ENCODE measurements around the gene TNFSF11. TPM values are rescaled to one million over a fixed set of nuclear protein-coding genes. Genes with fewer than 3 reads are reported as not detected.

Gene TNFSF11
- under 1 TPM; 0.30 to 0.76 (median 0.47) TPM for polyA plus RNA-seq (ENCODE audit: insufficient read length in 4 of 4)

- DNase-seq (ENCODE audit: low read depth in 4 of 4, low spot score in 3 of 4): no peak
Observed at GRCh38 chr13:42574011-42574410, at the start of gene TNFSF11. TNFSF11 (plus strand) TSS chr13:42574152; CDS start chr13:42574304, 152 bp downstream.

GRCh38 chr13:42524487-42525034 lies 49.4 kb upstream of the TNFSF11 start:
- DNase-seq (ENCODE audit: low read depth in 4 of 4, low spot score in 3 of 4): no peak

DNA sequence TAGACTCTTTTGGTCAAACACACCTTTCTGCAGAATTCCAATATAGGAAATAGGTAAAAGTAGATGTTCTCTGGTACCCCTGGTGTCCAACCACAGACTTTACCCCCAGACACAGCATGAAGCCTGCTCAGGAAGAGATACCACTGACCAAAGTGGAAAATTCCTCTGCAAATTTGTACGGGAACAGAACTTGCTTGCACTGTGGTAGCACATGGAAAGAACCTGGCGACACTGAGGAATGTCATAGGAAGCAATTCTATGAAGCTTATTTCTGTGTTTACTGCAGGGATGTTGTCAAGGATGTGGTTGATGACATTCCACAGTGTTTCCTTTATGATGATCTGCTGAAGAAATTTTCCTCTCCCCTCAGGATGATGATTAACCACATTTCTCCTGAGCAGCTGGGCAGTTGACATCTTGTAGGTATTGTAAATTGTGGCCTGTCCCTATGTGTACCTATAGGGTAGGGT lies 48.9 kb upstream of the TNFSF11 start:
- DNase-seq (ENCODE audit: low read depth in 4 of 4, low spot score in 3 of 4): no peak

DNA sequence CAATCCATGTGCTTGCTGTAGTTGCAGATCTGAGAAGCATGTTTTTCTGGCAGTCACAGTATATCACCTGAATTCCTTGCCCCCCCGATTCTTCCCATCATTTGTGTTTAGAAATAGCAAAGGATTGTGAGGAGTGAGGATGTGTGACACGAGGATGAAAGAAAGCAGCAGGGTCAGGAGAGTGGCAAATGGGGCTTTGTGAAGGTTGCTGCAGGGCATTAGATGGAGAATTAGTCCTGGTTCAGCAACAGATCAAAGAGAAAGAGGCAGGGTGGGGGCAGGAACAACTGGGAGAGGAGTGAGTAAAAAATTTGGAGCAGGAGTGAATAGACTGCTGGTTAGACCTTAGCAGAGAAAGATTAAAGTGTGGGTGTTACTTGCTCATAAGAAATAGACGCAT lies 47.7 kb upstream of the TNFSF11 start:
- DNase-seq (ENCODE audit: low read depth in 4 of 4, low spot score in 3 of 4): no peak

DNA sequence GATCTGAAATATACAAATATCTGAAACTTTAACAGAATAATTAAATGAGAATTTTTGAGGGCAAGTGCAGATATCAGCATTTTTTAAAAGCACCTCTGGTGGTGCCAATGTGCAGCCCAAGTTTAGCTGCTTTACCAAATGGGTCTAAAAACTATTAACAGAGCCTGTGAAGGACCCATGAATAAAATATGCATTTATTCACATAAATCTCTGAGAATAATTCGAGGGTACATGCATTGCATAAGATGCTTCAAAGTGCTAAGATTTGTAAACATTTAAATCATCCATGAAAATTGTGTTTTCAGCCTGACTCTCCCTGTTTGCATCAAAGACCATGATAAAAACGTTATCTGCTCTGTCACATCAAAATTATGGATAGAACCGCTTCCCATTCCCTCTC lies 47.1 kb upstream of the TNFSF11 start:
- DNase-seq (ENCODE audit: low read depth in 4 of 4, low spot score in 3 of 4): no peak

DNA sequence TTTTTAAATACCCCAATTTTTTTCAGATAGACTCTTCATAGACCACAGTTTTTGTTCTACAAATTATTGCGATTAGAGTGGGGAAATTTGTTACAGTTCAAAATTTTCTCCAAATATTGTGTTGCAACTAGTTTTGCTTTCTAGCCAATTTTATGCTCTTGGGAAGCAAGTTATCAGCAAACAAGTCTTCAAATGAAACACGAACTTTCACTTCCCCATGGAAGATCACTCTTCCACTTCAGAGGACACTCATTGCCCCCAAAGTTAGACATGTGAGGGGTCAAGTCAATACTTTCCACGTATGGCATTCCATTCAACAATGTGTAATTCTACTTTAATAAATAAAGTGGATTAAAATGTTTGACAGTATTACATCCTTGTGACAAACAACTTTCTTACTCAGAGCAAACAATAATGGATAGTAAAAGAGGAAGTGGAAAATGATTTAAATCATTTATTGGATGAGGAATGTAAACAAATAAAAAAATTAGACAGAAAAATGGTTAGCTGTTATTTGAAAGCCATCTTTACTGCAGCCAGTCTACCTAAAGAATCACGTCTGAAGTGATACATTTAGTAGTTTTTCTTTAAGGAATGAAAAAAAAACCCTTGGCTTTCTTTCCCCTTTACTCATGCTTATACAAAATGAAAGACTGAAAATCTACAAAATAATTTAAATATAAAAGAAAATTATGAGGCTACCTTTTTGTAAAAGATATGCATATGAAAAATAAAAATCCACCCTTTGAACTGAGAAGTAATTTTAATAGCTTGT lies 41.2 kb upstream of the TNFSF11 start:
- DNase-seq (ENCODE audit: low read depth in 4 of 4, low spot score in 3 of 4): no peak

- DNase-seq (ENCODE audit: low read depth in 4 of 4, low spot score in 3 of 4): no peak
Observed at GRCh38 chr13:42533336-42533591, 40.7 kb upstream of the TNFSF11 start.

DNA sequence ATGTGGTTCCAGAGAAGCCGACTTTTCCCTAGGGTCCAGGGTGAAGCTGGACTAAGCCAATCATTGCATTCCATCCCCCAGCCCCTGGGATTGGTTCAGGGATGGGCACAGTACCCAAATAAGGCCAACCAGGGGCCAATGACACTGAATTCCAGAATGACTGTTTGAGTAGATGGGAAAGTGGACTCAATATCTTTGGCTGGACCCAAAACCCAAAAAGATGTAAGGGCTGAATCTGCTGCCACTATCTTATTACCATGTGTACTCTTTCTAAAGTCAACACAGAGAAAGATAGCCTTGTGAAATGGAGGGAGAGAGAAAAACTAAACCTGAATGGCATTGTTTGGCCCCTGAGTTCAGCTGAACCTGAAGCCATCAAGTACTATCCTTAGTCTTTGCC lies 39.2 kb upstream of the TNFSF11 start:
- no peak for DNase-seq (ENCODE audit: low read depth in 4 of 4, low spot score in 3 of 4)

DNA sequence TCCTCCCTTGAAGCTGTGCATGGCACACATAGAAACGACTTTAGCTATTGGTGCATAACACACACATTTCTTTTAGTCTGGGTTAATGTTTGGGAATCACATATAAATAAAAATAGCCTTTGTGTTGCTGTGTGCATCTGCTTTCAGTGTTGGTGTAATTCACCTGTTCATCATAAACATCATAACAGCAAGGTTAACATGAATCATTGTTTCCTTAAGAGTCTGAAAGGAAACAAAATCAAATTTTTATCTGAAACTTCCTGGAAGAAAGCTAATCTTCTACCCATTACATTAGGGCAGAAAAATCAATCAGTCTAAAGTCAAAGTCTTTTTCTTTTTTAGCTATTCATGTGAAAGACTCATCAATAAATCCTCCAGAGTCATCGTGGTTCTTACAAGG lies 35.0 kb upstream of the TNFSF11 start:
- no peak for DNase-seq (ENCODE audit: low read depth in 4 of 4, low spot score in 3 of 4)

DNA sequence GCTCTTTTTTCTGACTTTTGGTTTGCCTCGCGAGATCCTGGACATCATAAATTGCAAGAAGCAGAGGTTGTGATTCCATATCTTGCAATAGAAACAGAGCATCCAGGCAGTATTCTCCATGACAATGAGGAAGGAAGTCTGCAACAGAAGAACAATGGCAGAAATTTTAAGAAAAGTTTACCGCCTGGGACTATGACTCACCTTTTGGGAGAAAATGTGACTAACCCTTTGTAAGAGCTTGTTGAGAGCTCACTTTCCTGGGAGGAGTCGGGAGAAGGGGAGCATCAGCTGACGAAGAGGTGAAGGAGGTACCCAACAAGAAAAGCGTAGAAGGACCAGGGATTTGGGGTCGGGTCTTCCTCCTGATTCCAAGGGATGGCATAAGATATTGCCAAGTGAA lies 34.3 kb upstream of the TNFSF11 start:
- DNase-seq (ENCODE audit: low read depth in 4 of 4, low spot score in 3 of 4): no peak

GRCh38 chr13:42543215-42543797 lies 30.6 kb upstream of the TNFSF11 start:
- no peak for DNase-seq (ENCODE audit: low read depth in 4 of 4, low spot score in 3 of 4)

GRCh38 chr13:42544246-42544926 lies 29.6 kb upstream of the TNFSF11 start:
- no peak for DNase-seq (ENCODE audit: low read depth in 4 of 4, low spot score in 3 of 4)

DNA sequence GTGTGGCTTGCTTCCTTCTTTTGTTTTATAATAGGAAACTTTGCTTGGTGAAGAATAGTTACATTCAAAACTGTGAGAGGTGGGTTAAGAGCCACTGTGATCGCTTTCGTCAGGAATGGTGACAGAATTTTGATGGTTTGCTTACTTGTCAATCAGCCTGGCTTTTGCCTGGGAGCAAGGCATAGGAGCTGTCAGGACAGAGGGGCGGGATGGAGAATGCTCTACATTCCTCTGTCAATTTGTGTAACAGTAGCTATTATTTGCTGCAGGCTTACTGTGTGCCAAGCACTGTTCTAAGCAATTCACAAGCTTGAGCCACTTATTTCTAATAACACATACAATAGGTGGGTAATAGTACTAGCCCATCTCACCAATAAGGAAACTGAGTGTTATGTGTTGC lies 28.1 kb upstream of the TNFSF11 start:
- DNase-seq (ENCODE audit: low read depth in 4 of 4, low spot score in 3 of 4): no peak

DNA sequence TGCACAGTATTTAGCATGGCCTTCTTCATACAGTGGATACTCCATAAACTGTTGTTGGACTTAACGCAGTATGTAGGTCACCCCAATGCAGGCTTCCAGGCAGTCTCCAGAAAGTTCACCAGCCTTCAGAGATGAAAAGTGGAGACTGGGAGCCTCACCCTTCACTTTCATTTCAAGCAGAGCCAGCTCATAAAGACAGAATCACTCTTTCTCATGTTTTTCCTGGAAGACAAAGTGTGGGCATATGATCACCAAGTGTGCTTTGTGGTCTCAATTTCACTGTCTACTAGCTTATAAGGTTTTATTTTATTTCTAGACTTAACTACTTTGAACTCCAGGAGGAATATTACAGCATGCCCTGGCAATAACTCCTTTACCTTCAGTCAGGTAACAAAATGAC lies 26.3 kb upstream of the TNFSF11 start:
- DNase-seq (ENCODE audit: low read depth in 4 of 4, low spot score in 3 of 4): no peak

- DNase-seq (ENCODE audit: low read depth in 4 of 4, low spot score in 3 of 4): peak in 2 of 4 donors; percentile 22 to 35
Observed at GRCh38 chr13:42548731-42549551, 25.0 kb upstream of the TNFSF11 start.

DNA sequence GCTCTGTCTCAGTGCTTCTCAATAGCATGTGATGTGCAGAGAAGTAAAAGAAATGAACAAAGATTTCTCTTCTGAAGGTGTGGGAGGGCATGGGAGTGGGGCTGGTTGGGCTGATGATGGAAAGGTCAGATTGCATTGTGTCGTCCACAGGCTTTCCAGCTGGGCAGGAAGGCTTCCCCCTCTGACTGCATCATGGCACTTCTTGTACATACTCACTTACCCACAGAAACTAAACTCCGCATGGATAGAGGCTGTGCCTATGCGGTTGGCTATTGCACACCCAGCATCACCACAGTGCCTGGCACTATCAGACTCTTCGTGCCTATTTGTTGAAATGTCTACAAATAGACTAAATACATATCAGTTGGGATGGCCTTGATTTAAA lies 24.4 kb upstream of the TNFSF11 start:
- DNase-seq (ENCODE audit: low read depth in 4 of 4, low spot score in 3 of 4): no peak

DNA sequence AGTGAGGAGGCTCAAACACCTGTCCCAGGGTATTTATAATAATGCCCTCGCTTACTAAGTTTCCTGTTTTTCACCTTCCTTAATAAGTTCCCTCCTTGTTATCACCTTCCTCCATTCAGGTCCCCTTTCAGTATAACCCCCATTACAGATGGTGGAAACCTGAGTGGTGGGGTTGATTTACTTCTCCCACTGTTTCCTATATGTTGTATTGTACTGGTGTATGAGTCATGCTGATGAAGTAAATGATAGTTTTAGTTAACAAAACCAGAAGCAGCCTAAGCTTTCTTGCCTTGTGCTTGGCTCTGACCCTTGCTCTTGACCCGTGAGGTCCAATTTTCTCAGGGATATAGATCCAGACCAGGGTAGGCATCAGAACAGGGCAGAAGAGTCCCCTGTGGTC lies 22.3 kb upstream of the TNFSF11 start:
- DNase-seq (ENCODE audit: low read depth in 4 of 4, low spot score in 3 of 4): no peak

- DNase-seq (ENCODE audit: low read depth in 4 of 4, low spot score in 3 of 4): no peak
Observed at GRCh38 chr13:42553098-42554046, 20.6 kb upstream of the TNFSF11 start.

GRCh38 chr13:42559057-42559456 lies 14.9 kb upstream of the TNFSF11 start:
- DNase-seq (ENCODE audit: low read depth in 4 of 4, low spot score in 3 of 4): no peak
